ENCODE measurements around the gene IFI27L1. TPM values are rescaled to one million over a fixed set of nuclear protein-coding genes. Genes with fewer than 3 reads are reported as not detected.

Gene IFI27L1
- polyA plus RNA-seq, 3 donors, result 11.0 to 23.1 (median 20.5) TPM

DNA sequence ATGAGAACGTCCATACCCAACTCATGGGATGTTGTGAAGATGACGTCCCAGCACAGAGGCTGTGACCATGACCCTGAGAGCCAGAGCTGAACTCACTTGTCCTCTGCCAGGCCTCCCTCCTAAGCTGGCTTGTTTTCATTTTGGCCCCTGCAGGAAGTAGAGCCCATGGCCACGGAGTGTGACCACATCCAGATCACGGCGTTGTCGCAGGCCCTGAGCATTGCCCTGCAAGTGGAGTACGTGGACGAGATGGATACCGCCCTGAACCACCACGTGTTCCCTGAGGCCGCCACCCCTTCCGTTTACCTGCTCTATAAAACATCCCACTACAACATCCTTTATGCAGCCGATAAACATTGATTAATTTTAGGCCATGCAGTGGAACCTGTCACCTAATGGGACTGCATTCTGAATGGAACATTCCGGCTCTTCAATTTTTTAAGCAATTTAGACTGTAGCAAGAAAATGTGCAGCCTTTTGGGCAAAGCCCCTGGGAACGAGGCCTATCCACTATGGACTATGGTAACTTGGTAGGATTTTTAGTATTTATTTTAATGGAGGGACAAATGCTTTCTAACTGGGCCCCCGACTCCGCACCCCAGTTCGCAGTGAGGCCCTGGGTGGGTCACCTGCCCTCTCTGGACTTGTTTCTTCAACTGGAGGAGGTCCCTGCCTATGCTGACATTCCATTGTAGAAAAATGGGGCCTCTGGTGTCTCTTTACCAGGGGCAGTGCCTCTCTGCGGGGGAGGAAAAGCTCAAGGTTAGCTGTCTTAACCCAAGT is 35.4 kb upstream of the IFI27L1 start:
- H3K27ac ChIP-seq (ENCODE audit: low read depth, low read length), result no peak overlapping the region
- 89 to 91% (median 90%) methylated on average over 19 of the region's 19 CpGs for WGBS, 3 donors

DNA sequence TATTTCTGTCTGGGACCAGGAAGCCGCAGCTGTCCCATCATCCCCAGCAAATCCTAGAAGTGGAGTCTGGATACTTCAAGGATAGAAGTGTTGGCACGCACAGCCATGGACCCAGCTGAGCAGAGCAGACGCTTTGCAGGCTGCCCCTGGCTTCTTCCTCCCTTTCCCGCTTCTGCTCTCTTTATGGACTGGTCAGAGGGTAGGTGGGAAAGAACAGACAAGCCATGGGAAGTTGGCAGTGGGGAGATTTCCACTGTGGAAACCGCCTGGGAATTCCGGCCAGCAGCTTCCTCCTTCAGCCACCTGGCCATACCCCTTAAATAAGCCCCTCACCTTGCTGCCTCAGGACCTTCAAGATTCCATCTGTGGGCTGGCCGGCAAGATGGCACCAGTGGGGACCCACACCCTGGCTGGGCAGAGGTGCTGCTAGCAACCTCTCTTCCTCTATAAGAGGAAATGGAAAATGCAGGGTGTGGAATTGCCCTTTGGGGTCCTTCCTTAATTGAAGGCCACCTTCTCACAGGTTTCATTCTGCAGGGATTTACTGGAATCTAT is 34.3 kb upstream of the IFI27L1 start:
- WGBS, 3 donors, result 77 to 87% (median 80%) methylated on average over 7 of the region's 7 CpGs
- no peak overlapping the region for H3K27ac ChIP-seq (ENCODE audit: low read depth, low read length)

DNA sequence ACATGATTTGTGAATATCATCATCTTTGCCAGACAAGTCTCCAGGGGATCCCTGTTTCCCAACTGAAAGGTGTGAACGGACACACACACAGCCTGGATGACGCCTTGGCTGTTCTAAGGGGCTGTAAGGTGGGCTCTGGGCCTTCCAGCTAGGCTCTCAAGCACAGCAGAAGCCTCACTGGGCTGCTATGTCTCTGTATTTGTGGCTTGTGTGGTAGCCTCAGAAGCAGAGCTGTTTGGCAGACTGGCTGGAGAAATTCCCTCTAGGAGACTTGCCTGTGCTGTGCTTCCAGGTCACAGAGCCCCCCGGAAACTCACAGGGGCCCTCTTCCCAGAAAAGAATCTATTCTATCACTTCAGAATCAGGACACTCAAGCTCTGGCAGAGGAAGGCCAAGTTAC is 33.5 kb upstream of the IFI27L1 start:
- WGBS, 3 donors, result 82 to 94% (median 93%) methylated on average over 3 of the region's 3 CpGs

DNA sequence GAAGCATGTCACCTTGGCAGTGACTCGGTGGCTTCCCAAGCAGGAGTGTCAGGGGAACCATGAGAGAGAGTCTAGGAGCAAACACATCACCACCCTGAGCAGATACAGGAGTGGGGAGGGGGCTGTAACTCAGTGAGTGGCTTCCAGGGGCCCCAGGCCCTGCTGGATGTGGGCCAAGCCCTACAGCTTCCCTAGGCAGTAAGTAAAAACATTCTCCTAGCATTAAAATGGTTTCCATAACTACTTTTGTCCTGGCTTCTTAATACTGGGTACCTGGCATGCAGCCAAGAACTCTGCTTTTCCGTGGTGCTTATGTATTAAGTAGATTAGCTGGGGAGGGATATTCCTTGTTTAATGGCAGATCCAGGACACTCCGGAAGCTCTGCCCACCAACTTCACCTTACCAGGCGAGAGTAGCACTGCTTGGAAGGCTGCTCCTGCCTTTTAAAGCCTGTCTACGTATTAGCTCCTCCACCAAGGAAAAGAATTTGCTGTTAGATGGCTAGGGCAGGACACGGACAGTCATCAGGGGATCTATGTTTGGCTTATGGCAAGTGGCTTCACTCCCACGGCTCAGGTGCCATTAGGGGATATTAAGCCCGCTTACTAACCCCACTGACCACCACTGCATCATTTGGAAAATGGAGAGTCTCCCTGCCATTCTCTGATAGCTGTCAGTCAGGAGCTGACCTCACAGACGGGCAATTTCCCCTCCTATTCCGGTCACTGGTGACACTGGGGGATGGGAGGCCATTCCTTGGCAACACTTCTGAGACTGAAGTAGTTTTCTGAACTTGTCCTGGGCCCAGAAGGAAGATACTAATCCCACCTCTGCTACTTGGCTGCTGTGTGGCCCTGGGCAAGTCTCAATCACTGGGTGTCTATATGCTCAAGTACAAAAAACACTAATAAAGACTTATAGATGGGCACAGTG is 32.2 kb upstream of the IFI27L1 start:
- no peak overlapping the region for H3K27ac ChIP-seq (ENCODE audit: low read depth, low read length)
- 80 to 83% (median 81%) methylated on average over 10 of the region's 10 CpGs for WGBS, 3 donors

More for the DNA sequence above, 33.5 kb upstream of the IFI27L1 start:
- no peak overlapping the region for H3K27ac ChIP-seq (ENCODE audit: low read depth, low read length)

DNA sequence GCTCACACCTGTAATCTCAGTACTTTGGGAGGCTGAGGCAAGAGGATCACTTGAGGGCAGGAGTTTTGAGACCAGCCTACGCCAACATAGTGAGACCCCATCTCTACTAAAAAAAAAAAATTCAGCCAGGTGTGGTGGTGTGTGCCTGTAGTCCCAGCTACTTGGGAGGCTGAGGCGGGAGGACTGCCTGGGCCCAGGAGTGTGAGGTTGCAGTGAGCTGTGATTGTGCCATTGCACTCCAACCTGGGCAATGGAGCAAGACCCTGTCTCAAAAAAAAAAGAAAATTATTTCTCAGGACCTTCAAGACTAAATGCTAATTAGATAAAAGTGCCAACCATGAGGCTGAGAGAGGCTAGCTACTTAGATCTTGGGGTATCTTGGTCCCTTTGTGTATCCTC is 31.5 kb upstream of the IFI27L1 start:
- 91 to 96% (median 94%) methylated on average over 1 to 2 of the region's 2 CpGs for WGBS, 3 donors
- no peak overlapping the region for H3K27ac ChIP-seq (ENCODE audit: low read depth, low read length)

DNA sequence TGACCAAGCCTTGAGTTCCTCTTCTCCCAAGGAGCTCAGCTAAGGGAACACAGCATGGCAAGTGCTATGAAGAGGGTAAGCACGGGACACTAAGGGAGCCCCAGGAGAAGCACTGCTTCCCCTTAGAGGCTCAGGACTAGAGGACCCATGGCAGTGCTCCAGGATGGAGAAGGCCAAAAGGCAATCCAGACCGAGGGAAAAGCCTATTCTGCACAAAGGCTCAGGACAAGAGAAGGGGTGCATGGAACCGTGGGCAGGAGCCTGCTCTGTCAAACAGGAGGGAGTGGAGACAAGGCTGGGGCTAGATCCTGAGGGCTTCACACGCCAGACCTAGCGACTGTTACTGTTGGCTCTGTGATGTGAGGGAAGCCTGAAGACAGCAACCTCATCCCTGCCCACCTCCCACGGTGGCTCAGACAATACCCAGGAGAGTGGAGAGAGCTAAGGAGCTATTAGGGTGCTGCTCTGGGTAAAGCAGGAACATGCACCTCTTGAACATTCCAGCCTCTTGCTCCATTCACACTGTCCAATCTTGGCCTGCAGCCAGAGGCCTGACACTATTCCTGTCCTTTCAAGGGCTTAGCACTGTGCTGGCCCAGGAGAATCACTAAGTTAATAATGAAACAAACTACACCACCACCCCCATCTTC is 30.8 kb upstream of the IFI27L1 start:
- whole genome bisulfite sequencing, 3 donors, result 81 to 86% (median 84%) methylated on average over 6 of the region's 6 CpGs
- H3K27ac ChIP-seq (ENCODE audit: low read depth, low read length), result no peak overlapping the region

DNA sequence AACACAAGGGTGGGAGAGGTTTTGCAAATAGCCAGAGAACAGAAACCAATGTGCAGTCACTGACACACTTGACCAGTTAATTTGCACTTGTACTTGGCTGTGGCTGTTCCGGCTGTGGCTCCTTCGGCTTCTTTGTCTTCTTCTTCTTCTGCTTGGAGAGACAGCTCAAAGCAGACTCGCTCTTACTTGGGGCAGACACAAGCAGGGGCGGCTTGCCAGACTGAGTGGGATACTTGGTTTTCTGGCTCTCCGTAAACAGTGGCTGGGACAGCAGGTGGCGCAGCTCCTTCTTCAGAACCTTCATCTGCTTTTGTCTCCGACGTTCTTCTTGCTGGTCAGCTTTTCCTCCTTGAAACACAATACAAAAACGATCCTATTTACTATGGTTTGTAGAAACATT is 30.0 kb upstream of the IFI27L1 start:
- H3K27ac ChIP-seq (ENCODE audit: low read depth, low read length), result no peak overlapping the region
- WGBS, 3 donors, result 58 to 66% (median 64%) methylated on average over 9 of the region's 9 CpGs

DNA sequence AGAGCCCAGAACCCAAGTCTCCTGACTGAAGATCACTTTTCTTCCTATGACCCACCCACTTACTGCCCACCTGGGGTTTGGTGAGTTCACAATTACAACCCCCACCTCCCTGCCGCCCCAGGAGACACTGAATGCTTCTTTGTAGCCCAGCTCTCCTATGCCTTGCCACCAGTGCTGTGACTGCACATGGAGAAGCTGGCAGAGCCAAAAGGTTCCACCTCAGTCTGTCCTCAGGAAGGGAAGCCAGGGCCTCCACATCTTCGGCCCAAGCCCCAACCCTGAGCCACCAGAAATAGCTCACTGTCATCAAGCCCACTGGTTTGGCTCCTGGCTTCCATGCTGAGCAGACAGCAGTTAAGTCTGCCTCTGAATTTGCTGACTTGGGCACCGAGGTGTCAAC is 29.3 kb upstream of the IFI27L1 start:
- 87 to 95% (median 89%) methylated on average over 3 of the region's 3 CpGs for WGBS, 3 donors
- H3K27ac ChIP-seq (ENCODE audit: low read depth, low read length), result no peak overlapping the region

DNA sequence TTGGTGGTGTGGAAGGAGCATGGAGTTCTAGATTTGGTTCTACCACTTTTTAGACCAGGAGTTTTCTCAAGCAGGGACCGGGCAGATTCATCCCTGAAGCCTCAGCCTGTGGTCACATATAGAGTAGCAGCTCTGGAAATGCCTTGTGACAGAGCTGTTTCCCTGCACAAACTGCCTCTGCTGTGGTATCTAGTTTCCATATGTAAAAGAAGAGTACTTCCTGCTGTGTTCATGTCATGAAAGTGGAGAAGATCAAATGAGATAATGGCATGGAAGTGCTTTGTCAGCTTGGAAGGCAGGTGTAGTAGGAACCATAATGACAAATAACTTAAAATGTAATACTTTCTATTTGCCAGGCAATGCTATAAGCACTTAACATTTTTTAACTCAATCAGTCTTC is 28.9 kb upstream of the IFI27L1 start:
- no peak overlapping the region for H3K27ac ChIP-seq (ENCODE audit: low read depth, low read length)
- WGBS, 3 donors, result 86 to 94% (median 87%) methylated on average over 1 of the region's 1 CpG

DNA sequence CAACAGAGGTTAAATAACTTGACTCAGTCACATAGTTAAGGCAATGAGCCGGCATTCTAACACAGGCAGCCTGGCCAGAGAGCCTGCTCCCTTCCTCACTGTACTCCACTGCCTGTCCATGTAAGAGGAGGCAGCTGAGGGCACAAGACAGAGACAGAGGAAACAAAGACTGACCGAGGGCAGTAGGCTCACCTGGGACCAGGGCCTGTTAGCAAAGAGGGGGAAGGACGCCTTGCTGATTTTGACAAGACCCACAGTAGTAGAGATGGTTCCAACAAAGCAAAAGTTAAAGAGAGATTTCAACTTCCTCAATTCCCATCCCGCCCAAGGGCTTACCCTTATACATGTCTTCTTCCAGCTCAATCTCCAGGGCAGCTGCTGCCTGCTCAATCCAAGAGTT is 28.4 kb upstream of the IFI27L1 start:
- no peak overlapping the region for H3K27ac ChIP-seq (ENCODE audit: low read depth, low read length)
- WGBS, 3 donors, result 83 to 93% (median 85%) methylated on average over 4 of the region's 4 CpGs

DNA sequence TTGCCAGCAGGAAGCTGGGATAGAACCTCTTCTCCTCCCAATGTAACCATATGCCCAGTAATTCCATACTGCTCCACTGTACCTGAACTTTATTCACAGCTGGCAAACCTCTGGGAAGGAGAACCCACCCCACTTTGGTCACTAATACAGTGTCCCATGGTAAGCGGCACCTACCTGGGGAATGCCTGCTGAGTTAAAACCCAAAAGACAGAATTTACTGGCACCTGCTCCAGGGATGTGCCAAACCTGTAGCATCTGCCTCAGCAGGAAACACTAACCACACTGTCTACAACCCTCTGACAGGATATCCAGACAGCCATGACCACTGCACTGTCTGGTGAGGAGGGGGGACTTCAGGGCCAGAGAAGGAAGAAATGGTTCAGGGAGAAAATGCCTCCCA is 26.7 kb upstream of the IFI27L1 start:
- H3K27ac ChIP-seq (ENCODE audit: low read depth, low read length), result no peak overlapping the region
- WGBS, 3 donors, result 98 to 100% (median 100%) methylated on average over 1 of the region's 1 CpG

DNA sequence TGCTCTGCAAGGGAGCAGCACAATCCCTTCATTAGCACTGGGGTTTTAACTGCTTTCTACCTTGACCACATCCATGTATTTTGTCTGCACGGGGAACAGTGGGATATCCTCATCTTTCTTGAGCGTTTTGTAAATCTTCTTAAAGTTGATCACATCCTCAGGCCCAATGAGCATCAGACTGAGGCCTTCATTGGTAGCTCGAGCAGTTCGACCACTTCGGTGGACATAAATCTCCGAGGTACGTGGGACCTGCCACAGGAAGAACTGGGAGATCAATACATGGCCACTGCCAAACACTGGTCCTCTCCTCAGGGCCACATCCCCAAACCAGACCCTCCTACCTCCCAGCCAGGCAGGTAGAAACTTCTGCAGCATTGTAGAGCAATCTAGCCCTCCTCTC is 26.2 kb upstream of the IFI27L1 start:
- 87 to 95% (median 90%) methylated on average over 7 of the region's 7 CpGs for WGBS, 3 donors
- no peak overlapping the region for H3K27ac ChIP-seq (ENCODE audit: low read depth, low read length)

DNA sequence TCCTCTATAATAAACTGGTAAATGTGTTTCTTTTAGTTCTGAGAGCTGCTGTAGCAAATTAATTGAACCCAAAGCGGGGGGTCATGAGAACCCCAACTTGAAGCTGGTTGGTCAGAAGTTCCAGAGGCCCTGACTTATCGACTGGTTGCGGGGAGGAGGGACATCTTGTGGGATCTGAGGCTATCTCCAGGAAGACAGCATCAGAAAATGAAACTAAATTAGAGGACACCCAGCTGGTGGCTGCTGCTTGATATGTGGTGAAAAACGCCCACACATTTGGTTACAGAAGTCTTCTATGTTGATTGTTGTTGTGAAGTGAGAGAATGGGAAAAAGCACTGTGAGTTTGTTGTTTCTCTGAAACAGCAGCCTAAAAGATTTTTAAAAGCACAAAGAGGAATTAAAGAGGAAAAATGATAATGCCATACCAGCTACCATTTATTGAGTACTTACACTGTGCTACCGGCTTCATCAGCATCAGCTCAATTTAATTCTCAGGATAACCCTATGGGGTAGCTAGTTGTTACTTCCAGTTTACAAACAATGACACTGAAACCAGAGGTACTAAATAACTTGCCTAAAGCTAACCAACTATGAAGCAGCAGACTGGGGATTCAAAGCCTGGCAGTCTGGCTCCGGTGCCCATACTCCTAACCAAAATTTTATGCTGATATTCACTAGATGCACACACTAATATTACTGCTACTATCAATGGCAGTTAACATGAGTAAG is 24.4 kb upstream of the IFI27L1 start:
- no peak overlapping the region for H3K27ac ChIP-seq (ENCODE audit: low read depth, low read length)
- WGBS, 3 donors, result 76 to 82% (median 81%) methylated on average over 6 of the region's 6 CpGs

DNA sequence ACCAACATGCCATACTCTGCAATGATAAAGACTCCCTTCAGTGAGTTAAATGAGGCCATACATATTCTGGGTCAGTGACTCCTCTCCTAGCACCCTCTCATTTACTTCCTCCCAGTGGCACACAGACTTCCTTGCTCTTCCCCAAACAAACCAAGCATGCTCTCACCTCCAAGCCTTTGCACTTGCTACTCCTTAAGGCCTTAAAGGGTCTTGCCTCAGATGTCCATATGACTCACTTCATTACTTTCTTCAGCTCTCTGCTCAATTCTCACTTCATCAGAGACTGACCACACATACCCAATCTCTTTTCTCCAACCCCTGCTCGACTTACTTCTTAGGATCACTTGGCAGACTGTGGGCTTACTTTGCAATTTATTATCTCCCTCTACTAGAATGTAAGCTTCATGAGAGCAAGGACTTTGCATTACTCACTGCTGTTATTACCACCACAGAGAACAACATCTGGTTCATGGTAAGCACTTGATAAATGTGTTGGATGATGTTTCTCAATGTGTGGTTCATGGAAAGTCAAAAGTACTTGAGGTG is 22.9 kb upstream of the IFI27L1 start:
- H3K27ac ChIP-seq (ENCODE audit: low read depth, low read length), result no peak overlapping the region
- 28 to 85% (median 77%) methylated on average over 1 of the region's 1 CpG for WGBS, 3 donors

DNA sequence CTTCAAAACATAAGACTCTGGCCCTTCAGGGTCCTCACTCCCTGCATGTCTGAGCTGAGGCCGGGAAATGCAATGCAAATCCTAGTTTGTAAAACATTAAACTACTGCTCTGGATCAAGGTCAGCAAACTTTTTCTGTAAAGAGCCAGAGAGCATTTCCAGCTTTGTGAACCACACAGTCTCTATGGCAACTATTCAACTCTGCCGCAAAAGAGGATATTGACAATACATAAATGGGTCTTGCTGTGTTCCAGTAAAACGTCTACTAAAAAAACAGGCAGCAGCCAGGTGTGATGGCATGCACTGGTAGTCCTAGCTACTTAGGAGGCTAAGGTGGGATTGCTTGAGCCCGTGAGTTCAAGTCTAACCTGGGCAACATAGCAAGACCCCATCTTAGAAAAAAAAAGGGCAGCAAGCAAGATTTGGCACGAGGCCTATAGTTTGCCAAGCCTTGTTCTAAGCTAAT is 22.4 kb upstream of the IFI27L1 start:
- H3K27ac ChIP-seq (ENCODE audit: low read depth, low read length), result no peak overlapping the region
- WGBS, 3 donors, result 30 to 88% (median 81%) methylated on average over 5 of the region's 5 CpGs

DNA sequence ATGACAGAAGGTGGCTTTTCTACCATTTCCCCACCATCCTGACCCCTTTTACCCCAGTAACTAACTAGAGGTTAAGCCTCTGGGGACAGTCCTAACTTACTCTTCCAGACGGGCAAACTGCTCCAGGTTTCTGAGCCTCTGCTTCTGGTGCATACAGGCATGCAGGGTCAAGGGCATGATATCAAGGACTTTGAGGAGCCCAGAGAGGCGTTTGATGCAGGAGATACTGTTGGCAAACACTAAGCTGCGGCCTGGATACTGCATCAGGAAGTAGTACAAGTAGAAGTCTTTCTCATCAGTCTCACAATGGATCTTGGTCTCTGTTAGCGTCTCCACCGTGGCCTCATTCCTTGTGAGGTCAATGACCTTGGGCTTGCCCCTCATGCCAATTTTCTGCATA is 21.1 kb upstream of the IFI27L1 start:
- 43 to 87% (median 74%) methylated on average over 5 of the region's 5 CpGs for WGBS, 3 donors
- no peak overlapping the region for H3K27ac ChIP-seq (ENCODE audit: low read depth, low read length)

DNA sequence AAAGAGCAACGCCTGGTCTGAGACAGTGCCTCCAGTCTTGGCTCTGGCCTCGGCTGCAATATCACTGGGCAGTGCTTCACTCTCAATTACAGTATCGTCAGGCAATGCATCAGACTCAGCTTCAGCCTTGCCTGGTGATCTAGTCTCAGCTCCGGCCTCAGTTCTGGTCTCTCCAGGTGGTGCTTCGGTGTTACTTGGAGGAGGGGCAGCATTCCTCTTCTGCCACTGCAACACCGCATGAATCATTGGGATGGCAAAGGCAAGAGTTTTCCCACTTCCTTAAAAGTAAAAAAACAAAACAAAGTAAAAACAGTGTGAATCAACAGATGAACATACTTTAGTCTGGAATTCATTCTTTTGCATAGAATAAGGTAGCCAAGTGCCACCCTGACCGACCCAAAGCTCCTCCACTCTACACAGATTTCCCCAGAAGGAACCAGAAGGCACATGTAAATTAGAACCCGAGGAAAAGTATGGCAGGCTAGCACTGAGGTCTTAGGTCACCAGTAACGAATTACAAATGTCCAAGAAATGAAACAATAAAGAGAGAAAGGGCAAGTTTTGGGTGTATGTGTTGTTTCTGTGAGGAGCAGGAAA is 18.7 kb upstream of the IFI27L1 start:
- no peak overlapping the region for H3K27ac ChIP-seq (ENCODE audit: low read depth, low read length)

More for the DNA sequence above, 18.7 kb upstream of the IFI27L1 start:
- 77 to 85% (median 79%) methylated on average over 9 of the region's 9 CpGs for WGBS, 3 donors
